ENCODE results near the gene PHYKPL.

DNA sequence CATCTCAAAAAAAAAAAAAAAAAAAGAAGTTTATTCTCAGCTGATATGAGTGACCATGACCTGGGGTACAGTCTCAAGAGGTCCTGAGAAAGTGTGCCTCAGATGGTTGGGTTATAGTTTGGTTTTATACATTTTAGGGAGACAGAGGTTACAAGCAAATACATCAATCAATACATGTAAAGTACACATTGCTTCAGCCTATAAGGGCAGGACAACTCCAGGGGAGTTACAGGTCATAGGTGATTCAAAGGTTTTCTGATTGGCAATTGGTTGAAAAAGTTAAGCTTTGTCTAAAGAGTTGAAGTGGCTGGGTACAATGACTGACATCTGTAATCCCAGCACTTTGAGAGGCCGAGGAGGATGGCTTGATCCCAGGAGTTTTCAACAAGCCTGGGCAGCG lies 43.2 kb downstream of the PHYKPL start:
- TF ChIP-seq, protein P1, sequence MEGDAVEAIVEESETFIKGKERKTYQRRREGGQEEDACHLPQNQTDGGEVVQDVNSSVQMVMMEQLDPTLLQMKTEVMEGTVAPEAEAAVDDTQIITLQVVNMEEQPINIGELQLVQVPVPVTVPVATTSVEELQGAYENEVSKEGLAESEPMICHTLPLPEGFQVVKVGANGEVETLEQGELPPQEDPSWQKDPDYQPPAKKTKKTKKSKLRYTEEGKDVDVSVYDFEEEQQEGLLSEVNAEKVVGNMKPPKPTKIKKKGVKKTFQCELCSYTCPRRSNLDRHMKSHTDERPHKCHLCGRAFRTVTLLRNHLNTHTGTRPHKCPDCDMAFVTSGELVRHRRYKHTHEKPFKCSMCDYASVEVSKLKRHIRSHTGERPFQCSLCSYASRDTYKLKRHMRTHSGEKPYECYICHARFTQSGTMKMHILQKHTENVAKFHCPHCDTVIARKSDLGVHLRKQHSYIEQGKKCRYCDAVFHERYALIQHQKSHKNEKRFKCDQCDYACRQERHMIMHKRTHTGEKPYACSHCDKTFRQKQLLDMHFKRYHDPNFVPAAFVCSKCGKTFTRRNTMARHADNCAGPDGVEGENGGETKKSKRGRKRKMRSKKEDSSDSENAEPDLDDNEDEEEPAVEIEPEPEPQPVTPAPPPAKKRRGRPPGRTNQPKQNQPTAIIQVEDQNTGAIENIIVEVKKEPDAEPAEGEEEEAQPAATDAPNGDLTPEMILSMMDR (IDR thresholded peaks at IDR 0.05 in 4 of 5, conservative IDR thresholded peaks at IDR 0.05 in 1 of 5): no peak
- no peak for TF ChIP-seq POLR2A (IDR thresholded peaks at IDR 0.05)

All from gastrocnemius medialis (tissue), 4 donors.